Liver (tissue), 9 donors: ENCODE data around the gene GALNT17. TPM values are rescaled to one million over a fixed set of nuclear protein-coding genes. Genes with fewer than 3 reads are reported as not detected.

Source experiments
- DNase-seq: peaks from one replicate; pipeline ENCODE4 v3.0.0-alpha.2; 2017; ENCODE audit warnings: low spot score
- H3K27ac ChIP-seq, 2 donors: one replicate each; pipeline ENCODE4 v1.7.0; 2013; ENCODE audit warnings: inconsistent platforms in 2 of 2, low read length in 2 of 2, control low read depth in 1 of 2, low read depth in 1 of 2, mild to moderate bottlenecking in 1 of 2
- H3K27me3 ChIP-seq, 4 donors: one replicate each; pipeline versions ENCODE4 v1.6.1 to v1.7.0; 2013; ENCODE audit warnings: low read length in 3 of 4, inconsistent platforms in 1 of 4, mild to moderate bottlenecking in 1 of 4, moderate library complexity in 1 of 4; ENCODE audit not compliant: control insufficient read depth in 4 of 4, insufficient read depth in 4 of 4
- H3K36me3 ChIP-seq, 4 donors: one replicate each; pipeline versions ENCODE4 v1.6.1 to v1.7.0; 2013; ENCODE audit warnings: low read length in 3 of 4, mild to moderate bottlenecking in 3 of 4, low read depth in 1 of 4, moderate library complexity in 1 of 4; ENCODE audit not compliant: control insufficient read depth in 4 of 4, insufficient read depth in 3 of 4
- H3K4me1 ChIP-seq, 4 donors: one replicate each; pipeline versions ENCODE4 v1.6.1 to v1.7.0; 2013; ENCODE audit warnings: low read length in 3 of 4, mild to moderate bottlenecking in 3 of 4, moderate library complexity in 1 of 4; ENCODE audit not compliant: control insufficient read depth in 4 of 4, insufficient read depth in 4 of 4
- H3K4me3 ChIP-seq, 3 donors: one replicate each; pipeline versions ENCODE4 v1.6.1 to v1.7.0; 2013; ENCODE audit warnings: low read length in 3 of 3, control low read depth in 1 of 3, low read depth in 1 of 3, mild to moderate bottlenecking in 1 of 3
- H3K9ac ChIP-seq, 2 donors: one replicate each; pipeline ENCODE4 v1.7.0; 2013; ENCODE audit warnings: low read length in 2 of 2, mild to moderate bottlenecking in 2 of 2, moderate library complexity in 2 of 2, control low read depth in 1 of 2, low read depth in 1 of 2
- H3K9me3 ChIP-seq, 4 donors: one replicate each; pipeline versions ENCODE4 v1.6.1 to v1.7.0; 2013; ENCODE audit warnings: low read length in 3 of 4; ENCODE audit not compliant: control insufficient read depth in 4 of 4
- ATF3 ChIP-seq: IDR thresholded peaks from 2 replicates; pipeline ENCODE4 v1.6.1; 2016; ENCODE audit warnings: antibody characterized with exemption
- EGR1 ChIP-seq, 2 donors: IDR thresholded peaks; 2 replicates each; pipeline ENCODE4 v1.6.1; 2016 to 2018; ENCODE audit warnings: antibody characterized with exemption in 2 of 2, low read depth in 2 of 2
- FOXA1 ChIP-seq: IDR thresholded peaks from 2 replicates; pipeline ENCODE4 v1.6.1; 2016; ENCODE audit warnings: antibody characterized with exemption
- FOXA2 ChIP-seq: IDR thresholded peaks from 2 replicates; pipeline ENCODE4 v1.6.1; 2016; ENCODE audit warnings: antibody characterized with exemption
- GABPA ChIP-seq, 2 donors: IDR thresholded peaks in 1 of 2; conservative IDR thresholded peaks in 1 of 2; 2 replicates each; pipeline ENCODE4 v1.6.1; 2016; ENCODE audit warnings: antibody characterized with exemption in 2 of 2, mild to moderate bottlenecking in 1 of 2, moderate library complexity in 1 of 2
- HNF4A ChIP-seq, 2 donors: conservative IDR thresholded peaks; 2 replicates each; pipeline ENCODE4 v1.6.1; 2016; ENCODE audit warnings: antibody characterized with exemption in 2 of 2, mild to moderate bottlenecking in 2 of 2
- HNF4G ChIP-seq: IDR thresholded peaks from 2 replicates; pipeline ENCODE4 v1.6.1; 2016; ENCODE audit warnings: antibody characterized with exemption
- JUND ChIP-seq, 2 donors: IDR thresholded peaks; 2 replicates each; pipeline ENCODE4 v1.6.1; 2016; ENCODE audit warnings: antibody characterized with exemption in 2 of 2
- NR2F2 ChIP-seq: IDR thresholded peaks from 2 replicates; pipeline ENCODE4 v1.6.1; 2016; ENCODE audit warnings: antibody characterized with exemption
- RXRA ChIP-seq, 2 donors: IDR thresholded peaks; 2 replicates each; pipeline ENCODE4 v1.6.1; 2017 to 2018; ENCODE audit warnings: antibody characterized with exemption in 2 of 2, mild to moderate bottlenecking in 1 of 2
- SP1 ChIP-seq: IDR thresholded peaks from 2 replicates; pipeline ENCODE4 v1.6.1; 2018; ENCODE audit warnings: antibody characterized with exemption, mild to moderate bottlenecking
- TAF1 ChIP-seq: conservative IDR thresholded peaks from 2 replicates; pipeline ENCODE4 v1.6.1; 2016; ENCODE audit warnings: antibody characterized with exemption, mild to moderate bottlenecking
- YY1 ChIP-seq: IDR thresholded peaks from 2 replicates; pipeline ENCODE4 v1.6.1; 2016; ENCODE audit warnings: antibody characterized with exemption, mild to moderate bottlenecking
- WGBS: extraction: QIAGEN DNeasy Blood & Tissue Kit; methylation state at CpG from one replicate; pipeline ENCODE4 v1.1.7; 2013; 5-methylcytosine and 5-hydroxymethylcytosine counted together
- polyA plus RNA-seq, 2 donors: library from polyadenylated mRNA; stranded (reverse) in 1 of 2; unstranded in 1 of 2; fragments of 200-250 nt in 1 of 2; fragments of >200 nt in 1 of 2; fragmentation: Nextera tagmentation in 1 of 2; extraction: Ambion mirVana in 1 of 2; gene quantifications; one replicate each; pipeline versions ENCODE4 v1.2.1 to v1.2.3, GENCODE V29; 2013 to 2015
- total RNA-seq, 2 donors: library from RNA; depleted of rRNA; stranded (reverse); fragments of >200 nt; gene quantifications; one replicate each; pipeline ENCODE4 v1.2.3, GENCODE V29; 2014
- TF ChIP-seq, protein P1 (sequence below): fragments of 150-350 bp; IDR thresholded peaks from 2 replicates; pipeline ENCODE4 v1.5.1; 2017; ENCODE audit warnings: improper control_type of control experiment, low read depth, low read length; ENCODE audit not compliant: missing input control
- TF ChIP-seq, protein P2 (sequence below): IDR thresholded peaks from 2 replicates; pipeline ENCODE4 v1.6.1; 2016; ENCODE audit warnings: antibody characterized with exemption
- TF ChIP-seq, protein P3 (sequence below): IDR thresholded peaks from 2 replicates; pipeline ENCODE4 v1.6.1; 2016; ENCODE audit warnings: antibody characterized with exemption, mild to moderate bottlenecking
- TF ChIP-seq, protein P4 (sequence below): IDR thresholded peaks from 2 replicates; pipeline ENCODE4 v1.6.1; 2016; ENCODE audit warnings: antibody characterized with exemption
- donor health status: healthy.
- donor health status: healthy.
- donor health status: healthy.
- donor health status: healthy.
- donor health status: healthy.

GALNT17 gene
- total and polyA plus RNA-seq, 4 donors = 0.10 to 0.42 (median 0.37) TPM; not detected in 1

- Histone ChIP-seq H3K27me3 (peaks cover 0 to 25% (median 1%) of the 10 kb centered on the region in 4 donors), H3K36me3 (no peaks in the 10 kb centered on the region), H3K9ac (no peak overlapping the region), H3K4me3 (no peak overlapping the region), H3K4me1 (peaks cover 5 to 18% (median 9%) of the 10 kb centered on the region in 4 donors), H3K9me3 (no peaks in the 10 kb centered on the region), H3K27ac (no peak overlapping the region)
- WGBS = 68% methylated on average over 4 of the region's 4 CpGs
- no peak for TF ChIP-seq HNF4G
- TF ChIP-seq NR2F2 = no peak
- TF ChIP-seq, protein P1, sequence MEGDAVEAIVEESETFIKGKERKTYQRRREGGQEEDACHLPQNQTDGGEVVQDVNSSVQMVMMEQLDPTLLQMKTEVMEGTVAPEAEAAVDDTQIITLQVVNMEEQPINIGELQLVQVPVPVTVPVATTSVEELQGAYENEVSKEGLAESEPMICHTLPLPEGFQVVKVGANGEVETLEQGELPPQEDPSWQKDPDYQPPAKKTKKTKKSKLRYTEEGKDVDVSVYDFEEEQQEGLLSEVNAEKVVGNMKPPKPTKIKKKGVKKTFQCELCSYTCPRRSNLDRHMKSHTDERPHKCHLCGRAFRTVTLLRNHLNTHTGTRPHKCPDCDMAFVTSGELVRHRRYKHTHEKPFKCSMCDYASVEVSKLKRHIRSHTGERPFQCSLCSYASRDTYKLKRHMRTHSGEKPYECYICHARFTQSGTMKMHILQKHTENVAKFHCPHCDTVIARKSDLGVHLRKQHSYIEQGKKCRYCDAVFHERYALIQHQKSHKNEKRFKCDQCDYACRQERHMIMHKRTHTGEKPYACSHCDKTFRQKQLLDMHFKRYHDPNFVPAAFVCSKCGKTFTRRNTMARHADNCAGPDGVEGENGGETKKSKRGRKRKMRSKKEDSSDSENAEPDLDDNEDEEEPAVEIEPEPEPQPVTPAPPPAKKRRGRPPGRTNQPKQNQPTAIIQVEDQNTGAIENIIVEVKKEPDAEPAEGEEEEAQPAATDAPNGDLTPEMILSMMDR = no peak
- TF ChIP-seq RXRA (IDR thresholded peaks at IDR 0.05) = no peak
- TF ChIP-seq FOXA2 = no peak
- TF ChIP-seq EGR1 (IDR thresholded peaks at IDR 0.05; ENCODE audit: low read depth in 2 of 2) = no peak
- no peak for TF ChIP-seq FOXA1
- TF ChIP-seq, protein P2, sequence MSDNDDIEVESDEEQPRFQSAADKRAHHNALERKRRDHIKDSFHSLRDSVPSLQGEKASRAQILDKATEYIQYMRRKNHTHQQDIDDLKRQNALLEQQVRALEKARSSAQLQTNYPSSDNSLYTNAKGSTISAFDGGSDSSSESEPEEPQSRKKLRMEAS = no peak
- TF ChIP-seq ATF3 = no peak
- TF ChIP-seq TAF1 = no peak
- TF ChIP-seq HNF4A (conservative IDR thresholded peaks at IDR 0.05) = no peak
- TF ChIP-seq YY1 = no peak
- TF ChIP-seq, protein P3, sequence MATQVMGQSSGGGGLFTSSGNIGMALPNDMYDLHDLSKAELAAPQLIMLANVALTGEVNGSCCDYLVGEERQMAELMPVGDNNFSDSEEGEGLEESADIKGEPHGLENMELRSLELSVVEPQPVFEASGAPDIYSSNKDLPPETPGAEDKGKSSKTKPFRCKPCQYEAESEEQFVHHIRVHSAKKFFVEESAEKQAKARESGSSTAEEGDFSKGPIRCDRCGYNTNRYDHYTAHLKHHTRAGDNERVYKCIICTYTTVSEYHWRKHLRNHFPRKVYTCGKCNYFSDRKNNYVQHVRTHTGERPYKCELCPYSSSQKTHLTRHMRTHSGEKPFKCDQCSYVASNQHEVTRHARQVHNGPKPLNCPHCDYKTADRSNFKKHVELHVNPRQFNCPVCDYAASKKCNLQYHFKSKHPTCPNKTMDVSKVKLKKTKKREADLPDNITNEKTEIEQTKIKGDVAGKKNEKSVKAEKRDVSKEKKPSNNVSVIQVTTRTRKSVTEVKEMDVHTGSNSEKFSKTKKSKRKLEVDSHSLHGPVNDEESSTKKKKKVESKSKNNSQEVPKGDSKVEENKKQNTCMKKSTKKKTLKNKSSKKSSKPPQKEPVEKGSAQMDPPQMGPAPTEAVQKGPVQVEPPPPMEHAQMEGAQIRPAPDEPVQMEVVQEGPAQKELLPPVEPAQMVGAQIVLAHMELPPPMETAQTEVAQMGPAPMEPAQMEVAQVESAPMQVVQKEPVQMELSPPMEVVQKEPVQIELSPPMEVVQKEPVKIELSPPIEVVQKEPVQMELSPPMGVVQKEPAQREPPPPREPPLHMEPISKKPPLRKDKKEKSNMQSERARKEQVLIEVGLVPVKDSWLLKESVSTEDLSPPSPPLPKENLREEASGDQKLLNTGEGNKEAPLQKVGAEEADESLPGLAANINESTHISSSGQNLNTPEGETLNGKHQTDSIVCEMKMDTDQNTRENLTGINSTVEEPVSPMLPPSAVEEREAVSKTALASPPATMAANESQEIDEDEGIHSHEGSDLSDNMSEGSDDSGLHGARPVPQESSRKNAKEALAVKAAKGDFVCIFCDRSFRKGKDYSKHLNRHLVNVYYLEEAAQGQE = no peak
- no peak for TF ChIP-seq JUND (IDR thresholded peaks at IDR 0.05)
- TF ChIP-seq GABPA (IDR thresholded peaks at IDR 0.05 in 1 of 2, conservative IDR thresholded peaks at IDR 0.05 in 1 of 2) = no peak
- no peak for DNase-seq
These were observed 3.2 kb downstream of the GALNT17 start for GRCh38 chr7:71135116-71135515.

DNA sequence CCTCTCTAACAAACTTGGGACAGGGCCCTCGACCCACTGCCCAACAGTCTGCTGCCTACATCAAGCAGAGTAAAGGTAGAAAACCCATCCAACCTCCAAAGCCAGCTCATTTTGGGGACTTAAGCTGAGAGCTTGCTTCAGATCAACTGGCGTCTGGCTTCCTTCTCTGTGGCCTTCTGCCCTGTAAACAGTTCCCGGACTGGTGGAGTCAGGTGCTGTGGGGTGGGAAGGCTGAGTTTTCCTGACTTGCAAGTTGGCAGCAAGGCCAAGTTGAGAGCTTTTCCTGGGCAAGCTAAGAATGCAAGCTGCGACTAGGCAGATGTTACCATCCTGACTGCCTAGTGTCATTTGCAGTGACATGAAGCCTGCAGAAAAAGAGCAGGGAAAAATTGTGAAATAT, 3.7 kb downstream of the GALNT17 start:
- no peak overlapping the region for H3K9ac ChIP-seq
- H3K4me1 ChIP-seq = peaks cover 5 to 18% (median 9%) of the 10 kb centered on the region in 4 donors
- TF ChIP-seq GABPA (IDR thresholded peaks at IDR 0.05 in 1 of 2, conservative IDR thresholded peaks at IDR 0.05 in 1 of 2) = no peak
- TF ChIP-seq, protein P4, sequence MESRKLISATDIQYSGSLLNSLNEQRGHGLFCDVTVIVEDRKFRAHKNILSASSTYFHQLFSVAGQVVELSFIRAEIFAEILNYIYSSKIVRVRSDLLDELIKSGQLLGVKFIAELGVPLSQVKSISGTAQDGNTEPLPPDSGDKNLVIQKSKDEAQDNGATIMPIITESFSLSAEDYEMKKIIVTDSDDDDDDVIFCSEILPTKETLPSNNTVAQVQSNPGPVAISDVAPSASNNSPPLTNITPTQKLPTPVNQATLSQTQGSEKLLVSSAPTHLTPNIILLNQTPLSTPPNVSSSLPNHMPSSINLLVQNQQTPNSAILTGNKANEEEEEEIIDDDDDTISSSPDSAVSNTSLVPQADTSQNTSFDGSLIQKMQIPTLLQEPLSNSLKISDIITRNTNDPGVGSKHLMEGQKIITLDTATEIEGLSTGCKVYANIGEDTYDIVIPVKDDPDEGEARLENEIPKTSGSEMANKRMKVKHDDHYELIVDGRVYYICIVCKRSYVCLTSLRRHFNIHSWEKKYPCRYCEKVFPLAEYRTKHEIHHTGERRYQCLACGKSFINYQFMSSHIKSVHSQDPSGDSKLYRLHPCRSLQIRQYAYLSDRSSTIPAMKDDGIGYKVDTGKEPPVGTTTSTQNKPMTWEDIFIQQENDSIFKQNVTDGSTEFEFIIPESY = no peak
- TF ChIP-seq, protein P1 = no peak
- TF ChIP-seq NR2F2 = no peak
- no peak for TF ChIP-seq SP1
- TF ChIP-seq HNF4A (conservative IDR thresholded peaks at IDR 0.05) = no peak
- no peaks in the 10 kb centered on the region for H3K36me3 ChIP-seq
- H3K4me3 ChIP-seq = no peak overlapping the region
- DNase-seq = no peak
- H3K9me3 ChIP-seq = no peaks in the 10 kb centered on the region
- H3K27me3 ChIP-seq = peaks cover 0 to 25% (median 1%) of the 10 kb centered on the region in 4 donors
- H3K27ac ChIP-seq = no peak overlapping the region
- 40% methylated on average over 4 of the region's 4 CpGs for WGBS
